ENCODE measurements around the gene RMDN2. TPM values are rescaled to one million over a fixed set of nuclear protein-coding genes. Genes with fewer than 3 reads are reported as not detected.

The RMDN2 gene
- total and polyA plus RNA-seq, 10 of the 15 experiments (the other 5 are each of a cell fraction or from before 2014, with no cell fraction given): 2.6 to 12.4 (median 9.2) TPM

- TF ChIP-seq E2F8 (IDR thresholded peaks at IDR 0.05; ENCODE audit: low read depth, partially characterized antibody) (no peak), RBBP5 (conservative IDR thresholded peaks at IDR 0.05) (no peak), MTA3 (IDR thresholded peaks at IDR 0.05; ENCODE audit: borderline replicate concordance, low read length) (no peak)
Observed at GRCh38 chr2:37918742-37919186, 6.3 kb upstream of the RMDN2 start (continued).

- no peak for DNase-seq (ENCODE audit: low read depth, low spot score)
- no peaks in the 10 kb centered on the region for H4K20me1 ChIP-seq (ENCODE audit: control insufficient read depth, insufficient read depth)
- ATAC-seq: no peak
- POLR2A ChIA-PET: no interaction called here
- in situ Hi-C loops (cut with MboI) (no loop called here), intact Hi-C loops (cut with micrococcal nuclease; ENCODE audit: unreplicated experiment) (no loop called here)
- H3K27ac ChIP-seq (ENCODE audit: control insufficient read depth, insufficient read depth): no peak overlapping the region
- RAD21 ChIA-PET (ENCODE audit: unreplicated experiment): no interaction called here
- H3K4me1 ChIP-seq (ENCODE audit: control insufficient read depth, insufficient read depth, low read length): peaks cover 4% of the 10 kb centered on the region; the same call in 1 of the 2 replicates
- no peaks in the 10 kb centered on the region for H3K27me3 ChIP-seq (replicated peaks in 1 of 2; ENCODE audit: control insufficient read depth in 2 of 2, insufficient read depth in 2 of 2, low read length in 1 of 2)
- no peak for FAIRE-seq
- no peaks in the 10 kb centered on the region for H3K36me3 ChIP-seq (ENCODE audit: control insufficient read depth in 2 of 2, insufficient read depth in 2 of 2, low read length in 1 of 2)
- no peak overlapping the region for H3K4me3 ChIP-seq
- H3K79me2 ChIP-seq (ENCODE audit: control insufficient read depth, insufficient read depth, low read length): no peaks in the 10 kb centered on the region
- no peak overlapping the region for H2AFZ ChIP-seq (ENCODE audit: control insufficient read depth, low read depth, low read length)
- H3K9me3 ChIP-seq (replicated peaks; ENCODE audit: control insufficient read depth, insufficient read depth, low read length): no peaks in the 10 kb centered on the region
- SMC1A ChIA-PET (ENCODE audit: uncharacterized antibody, unreplicated experiment): no interaction called here
- no peak overlapping the region for H3K9ac ChIP-seq (ENCODE audit: control insufficient read depth, insufficient read depth, low read length)
- CTCF ChIA-PET: no interaction called here
- no TSS peak for BruUV-seq (replicated peaks)
- H3K4me2 ChIP-seq (ENCODE audit: control insufficient read depth, insufficient read depth): no peak overlapping the region
- WGBS (ENCODE audit: insufficient coverage, insufficient replicate concordance, low lambda C conversion rate, missing lambda C conversion rate): 59% methylated on average over 2 of the region's 2 CpGs
- no peak for TF ChIP-seq GABPA (IDR thresholded peaks at IDR 0.05; ENCODE audit: low read depth)
- TF ChIP-seq PBX3 (IDR thresholded peaks at IDR 0.05; ENCODE audit: insufficient replicate concordance, low read depth, low read length): no peak
- no peak for TF ChIP-seq ATF3 (IDR thresholded peaks at IDR 0.05; ENCODE audit: borderline replicate concordance, extremely low read depth, low read depth, low read length)
- no peak for TF ChIP-seq TCF7 (IDR thresholded peaks at IDR 0.05; ENCODE audit: borderline replicate concordance)
- TF ChIP-seq ZNF274 (IDR thresholded peaks at IDR 0.05; ENCODE audit: insufficient read depth, insufficient read length): no peak
- no peak for TF ChIP-seq ZBTB40 (IDR thresholded peaks at IDR 0.05; ENCODE audit: borderline replicate concordance)
- TF ChIP-seq EP300 (IDR thresholded peaks at IDR 0.05; ENCODE audit: borderline replicate concordance in 1 of 2, control insufficient read depth in 1 of 2, low read depth in 2 of 2, low read length in 2 of 2): no peak
- no peak for TF ChIP-seq EZH2 (IDR thresholded peaks at IDR 0.05; ENCODE audit: borderline replicate concordance, control insufficient read depth, low read depth, low read length)
Observed at GRCh38 chr2:37919631-37920032, 5.5 kb upstream of the RMDN2 start.
